GM04504 (cell line): ENCODE results near the gene RNF149.
A peak's percentile ranks its signal among the peaks of the same experiment; 100 is the strongest.
"Not testable (repeated sequence)": the region's sequence is repeated elsewhere in the genome, so short reads cannot be mapped to it uniquely, and the experiment has no call there.

Experiments used
- DNase-seq: peaks from one replicate; pipeline ENCODE4 v3.0.0-alpha.2; 2012; ENCODE audit warnings: low read depth

Gene RNF149

GRCh38 chr2:101253703-101254450 is 54.6 kb downstream of the RNF149 start:
- DNase-seq, result no peak

- DNase-seq, result peak; percentile 22
Observed at GRCh38 chr2:101253013-101253702, 55.3 kb downstream of the RNF149 start.

- DNase-seq, result peak; percentile 97
Observed at GRCh38 chr2:101252408-101253012, 56.0 kb downstream of the RNF149 start, which contains the start of gene CNOT11. TSS of gene CNOT11 (plus strand) at chr2:101252886. CDS start at chr2:101252965, 79 bp downstream.

- DNase-seq, result no peak
Observed at GRCh38 chr2:101251844-101252407, 56.6 kb downstream of the RNF149 start.

- DNase-seq, result not testable (repeated sequence)
Observed at GRCh38 chr2:101251246-101251781, 57.2 kb downstream of the RNF149 start.

GRCh38 chr2:101249826-101250225 is 58.7 kb downstream of the RNF149 start:
- no peak for DNase-seq

GRCh38 chr2:101248756-101249155 is 59.7 kb downstream of the RNF149 start:
- not testable (repeated sequence) for DNase-seq

GRCh38 chr2:101245468-101245867 is 63.0 kb downstream of the RNF149 start:
- not testable (repeated sequence) for DNase-seq

- DNase-seq, result not testable (repeated sequence)
Observed at GRCh38 chr2:101244899-101245298, 63.6 kb downstream of the RNF149 start.

GRCh38 chr2:101244373-101244772 is 64.1 kb downstream of the RNF149 start:
- not testable (repeated sequence) for DNase-seq

GRCh38 chr2:101241158-101241557 is 67.3 kb downstream of the RNF149 start:
- DNase-seq, result no peak

- DNase-seq, result not testable (repeated sequence)
Observed at GRCh38 chr2:101240694-101241093, 67.8 kb downstream of the RNF149 start.

- not testable (repeated sequence) for DNase-seq
Observed at GRCh38 chr2:101239760-101240118, 68.8 kb downstream of the RNF149 start.

- DNase-seq, result no peak
Observed at GRCh38 chr2:101238930-101239759, 69.4 kb downstream of the RNF149 start.

GRCh38 chr2:101237944-101238343 is 70.6 kb downstream of the RNF149 start:
- DNase-seq, result not testable (repeated sequence)

GRCh38 chr2:101235956-101236355 is 72.5 kb downstream of the RNF149 start:
- not testable (repeated sequence) for DNase-seq

- DNase-seq, result no peak
Observed at GRCh38 chr2:101234169-101234938, 74.1 kb downstream of the RNF149 start.

- DNase-seq, result no peak
Observed at GRCh38 chr2:101232770-101233169, 75.7 kb downstream of the RNF149 start.

- DNase-seq, result no peak
Observed at GRCh38 chr2:101231937-101232730, 76.4 kb downstream of the RNF149 start.

- no peak for DNase-seq
Observed at GRCh38 chr2:101231240-101231639, 77.3 kb downstream of the RNF149 start.
